Astrocyte (in vitro differentiated cells and primary cell): ENCODE data around the gene ANKHD1.

Source experiments
- EZH2 ChIP-seq: IDR thresholded peaks from 2 replicates; pipeline ENCODE4 v1.6.1; 2012; ENCODE audit warnings: mild to moderate bottlenecking, low read length, inconsistent platforms; ENCODE audit not compliant: insufficient read depth
- TF ChIP-seq, protein P1 (sequence below): IDR thresholded peaks from 2 replicates; pipeline ENCODE4 v1.5.1; 2011; ENCODE audit warnings: low read depth, mild to moderate bottlenecking, inconsistent platforms, low read length, moderate library complexity; ENCODE audit not compliant: insufficient read depth

DNA sequence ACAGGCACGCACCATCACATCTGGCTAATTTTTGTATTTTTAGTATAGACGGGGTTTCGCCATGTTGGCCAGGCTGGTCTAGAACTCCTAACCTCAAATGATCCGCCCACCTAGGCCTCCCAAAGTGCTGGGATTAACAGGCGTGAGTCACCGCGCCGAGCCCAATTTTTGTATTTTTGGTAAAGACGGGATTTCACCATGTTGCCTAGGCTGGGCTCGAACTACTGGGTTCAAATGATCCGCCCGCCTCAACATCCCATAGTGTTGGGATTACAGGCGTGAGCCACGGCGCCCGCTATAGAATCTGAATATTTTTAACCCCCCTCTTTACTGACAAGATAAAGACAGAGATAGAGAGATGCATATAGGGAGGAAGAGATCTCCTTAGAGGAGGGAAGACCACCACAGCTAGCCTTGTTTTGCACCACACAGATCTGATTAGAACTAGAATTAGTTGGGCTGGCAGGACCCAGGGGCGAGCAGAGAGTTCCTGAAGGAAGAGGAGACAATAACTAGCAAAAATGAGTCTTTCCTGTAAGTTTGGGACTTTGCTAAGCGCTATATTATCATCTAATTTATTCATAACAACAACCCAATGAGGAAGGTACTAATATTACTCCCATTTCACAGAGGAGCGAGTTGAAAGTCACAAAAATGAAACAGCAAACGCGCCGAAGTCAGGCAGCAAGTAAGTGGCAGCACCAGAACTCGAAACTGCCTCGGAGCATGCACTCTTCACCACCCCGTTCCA lies 1.5 kb upstream of the ANKHD1 start:
- TF ChIP-seq, protein P1, sequence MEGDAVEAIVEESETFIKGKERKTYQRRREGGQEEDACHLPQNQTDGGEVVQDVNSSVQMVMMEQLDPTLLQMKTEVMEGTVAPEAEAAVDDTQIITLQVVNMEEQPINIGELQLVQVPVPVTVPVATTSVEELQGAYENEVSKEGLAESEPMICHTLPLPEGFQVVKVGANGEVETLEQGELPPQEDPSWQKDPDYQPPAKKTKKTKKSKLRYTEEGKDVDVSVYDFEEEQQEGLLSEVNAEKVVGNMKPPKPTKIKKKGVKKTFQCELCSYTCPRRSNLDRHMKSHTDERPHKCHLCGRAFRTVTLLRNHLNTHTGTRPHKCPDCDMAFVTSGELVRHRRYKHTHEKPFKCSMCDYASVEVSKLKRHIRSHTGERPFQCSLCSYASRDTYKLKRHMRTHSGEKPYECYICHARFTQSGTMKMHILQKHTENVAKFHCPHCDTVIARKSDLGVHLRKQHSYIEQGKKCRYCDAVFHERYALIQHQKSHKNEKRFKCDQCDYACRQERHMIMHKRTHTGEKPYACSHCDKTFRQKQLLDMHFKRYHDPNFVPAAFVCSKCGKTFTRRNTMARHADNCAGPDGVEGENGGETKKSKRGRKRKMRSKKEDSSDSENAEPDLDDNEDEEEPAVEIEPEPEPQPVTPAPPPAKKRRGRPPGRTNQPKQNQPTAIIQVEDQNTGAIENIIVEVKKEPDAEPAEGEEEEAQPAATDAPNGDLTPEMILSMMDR, result no peak
- TF ChIP-seq EZH2, result no peak
